Duodenal mucosa (tissue), 2 donors: ENCODE measurements around the gene KIF26B.

ENCODE experiments used
- H3K27ac ChIP-seq: one replicate; pipeline ENCODE4 v1.7.0; 2013; ENCODE audit warnings: low read depth, low read length
- H3K27me3 ChIP-seq, 2 donors: one replicate each; pipeline ENCODE4 v1.7.0; 2013; ENCODE audit warnings: low read length in 2 of 2, control low read depth in 1 of 2; ENCODE audit not compliant: insufficient read depth in 2 of 2, control insufficient read depth in 1 of 2
- H3K36me3 ChIP-seq, 2 donors: one replicate each; pipeline ENCODE4 v1.7.0; 2013; ENCODE audit warnings: low read length in 2 of 2, control low read depth in 1 of 2; ENCODE audit not compliant: insufficient read depth in 2 of 2, control insufficient read depth in 1 of 2
- H3K4me1 ChIP-seq, 2 donors: one replicate each; pipeline ENCODE4 v1.7.0; 2013; ENCODE audit warnings: low read length in 2 of 2, control low read depth in 1 of 2; ENCODE audit not compliant: insufficient read depth in 2 of 2, control insufficient read depth in 1 of 2
- H3K4me3 ChIP-seq, 2 donors: one replicate each; pipeline ENCODE4 v1.7.0; 2013; ENCODE audit warnings: low read length in 2 of 2, low read depth in 1 of 2
- H3K9ac ChIP-seq, 2 donors: one replicate each; pipeline ENCODE4 v1.7.0; 2013; ENCODE audit warnings: low read length in 2 of 2, low read depth in 1 of 2
- H3K9me3 ChIP-seq, 2 donors: one replicate each; pipeline ENCODE4 v1.7.0; 2013; ENCODE audit warnings: low read length in 2 of 2, control low read depth in 1 of 2; ENCODE audit not compliant: control insufficient read depth in 1 of 2

Gene KIF26B

GRCh38 chr1:245500546-245500945, 345.8 kb downstream of the KIF26B start:
- Histone ChIP-seq H3K4me1 (no peaks in the 10 kb centered on the region), H3K4me3 (no peak overlapping the region), H3K9ac (no peak overlapping the region), H3K27ac (no peak overlapping the region), H3K36me3 (no peaks in the 10 kb centered on the region), H3K9me3 (no peaks in the 10 kb centered on the region), H3K27me3 (no peaks in the 10 kb centered on the region)

DNA sequence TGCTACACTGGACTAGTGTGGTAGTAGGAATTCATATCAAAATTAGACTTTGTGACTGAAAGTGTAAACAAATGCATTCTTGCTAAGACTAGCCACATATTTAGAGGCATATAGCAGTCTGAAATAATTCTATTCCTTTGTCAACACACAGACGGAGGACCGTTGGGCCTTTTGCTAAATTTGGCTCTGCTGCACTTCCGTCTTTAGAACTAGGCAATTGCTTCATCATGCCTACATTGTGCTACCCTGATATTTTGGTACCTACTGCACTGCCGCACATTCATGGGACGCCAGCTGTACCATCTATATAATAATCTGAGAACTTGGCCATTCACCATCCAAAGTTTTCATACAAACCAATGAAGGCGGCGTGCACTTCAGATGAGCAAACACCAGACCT, 346.8 kb downstream of the KIF26B start:
- H3K36me3 ChIP-seq = no peaks in the 10 kb centered on the region
- H3K27me3 ChIP-seq = no peaks in the 10 kb centered on the region
- H3K4me1 ChIP-seq = no peaks in the 10 kb centered on the region
- H3K9ac ChIP-seq = no peak overlapping the region
- H3K9me3 ChIP-seq = no peaks in the 10 kb centered on the region
- no peak overlapping the region for H3K27ac ChIP-seq
- no peak overlapping the region for H3K4me3 ChIP-seq

DNA sequence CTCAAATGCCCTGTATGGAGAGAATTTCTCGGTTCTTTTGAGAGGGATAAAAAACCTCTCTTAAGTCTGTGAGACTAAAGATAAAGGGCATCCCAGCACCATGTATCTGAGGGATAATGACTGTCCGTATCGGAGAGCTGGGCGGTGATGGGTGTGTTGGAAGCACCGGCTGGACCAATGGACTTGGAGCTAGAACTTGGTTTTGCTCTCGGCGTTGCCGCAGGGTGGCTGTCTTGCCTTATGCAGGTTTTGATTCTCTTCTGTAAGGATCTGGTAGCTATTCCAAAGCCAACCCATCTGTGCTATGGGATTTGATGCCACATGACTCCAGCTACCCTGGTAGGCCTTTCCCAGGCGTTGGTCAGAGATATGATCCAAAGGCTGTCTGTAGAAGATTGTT, 348.8 kb downstream of the KIF26B start:
- H3K27me3 ChIP-seq = no peaks in the 10 kb centered on the region
- H3K9me3 ChIP-seq = no peaks in the 10 kb centered on the region
- no peaks in the 10 kb centered on the region for H3K4me1 ChIP-seq
- no peak overlapping the region for H3K4me3 ChIP-seq
- no peaks in the 10 kb centered on the region for H3K36me3 ChIP-seq
- no peak overlapping the region for H3K27ac ChIP-seq
- H3K9ac ChIP-seq = no peak overlapping the region

- no peak overlapping the region for H3K9ac ChIP-seq
- no peaks in the 10 kb centered on the region for H3K9me3 ChIP-seq
- no peaks in the 10 kb centered on the region for H3K27me3 ChIP-seq
- no peaks in the 10 kb centered on the region for H3K36me3 ChIP-seq
- H3K27ac ChIP-seq = no peak overlapping the region
- H3K4me3 ChIP-seq = no peak overlapping the region
- H3K4me1 ChIP-seq = no peaks in the 10 kb centered on the region
Observed at GRCh38 chr1:245510144-245510543, 355.4 kb downstream of the KIF26B start.

DNA sequence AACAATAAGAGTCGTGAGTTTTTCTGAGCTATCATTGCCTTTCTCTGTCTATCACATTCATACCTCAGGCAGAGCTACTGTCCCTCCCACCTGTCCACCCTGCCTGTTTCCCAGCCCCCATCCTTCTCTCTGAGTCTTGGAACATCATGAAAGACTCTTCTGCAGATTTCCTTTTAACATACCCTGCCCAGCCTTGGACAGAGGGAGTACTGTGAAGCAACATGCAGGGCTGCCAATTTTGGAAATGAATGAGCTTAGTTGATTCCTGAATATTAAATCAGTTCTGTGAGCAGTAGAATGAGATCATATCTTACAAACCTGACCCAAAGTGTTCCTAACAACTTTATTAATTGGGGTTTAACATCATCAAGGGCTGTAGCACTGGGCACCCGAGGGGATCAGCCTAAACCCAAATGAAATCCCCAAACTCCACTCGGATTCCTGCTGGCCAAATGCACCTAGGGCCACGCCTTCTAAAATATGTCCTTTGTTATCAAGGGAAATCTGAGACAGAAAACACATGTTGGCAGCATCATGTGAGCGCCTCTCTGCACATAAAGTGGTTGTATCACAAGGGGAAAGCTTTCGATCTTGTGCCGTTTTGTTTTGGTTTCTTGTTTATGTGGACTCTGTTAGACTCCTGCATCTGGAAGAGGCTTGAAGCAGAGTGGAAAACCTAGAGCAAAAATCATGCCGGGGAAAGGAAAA, 357.6 kb downstream of the KIF26B start:
- no peak overlapping the region for H3K4me3 ChIP-seq

DNA sequence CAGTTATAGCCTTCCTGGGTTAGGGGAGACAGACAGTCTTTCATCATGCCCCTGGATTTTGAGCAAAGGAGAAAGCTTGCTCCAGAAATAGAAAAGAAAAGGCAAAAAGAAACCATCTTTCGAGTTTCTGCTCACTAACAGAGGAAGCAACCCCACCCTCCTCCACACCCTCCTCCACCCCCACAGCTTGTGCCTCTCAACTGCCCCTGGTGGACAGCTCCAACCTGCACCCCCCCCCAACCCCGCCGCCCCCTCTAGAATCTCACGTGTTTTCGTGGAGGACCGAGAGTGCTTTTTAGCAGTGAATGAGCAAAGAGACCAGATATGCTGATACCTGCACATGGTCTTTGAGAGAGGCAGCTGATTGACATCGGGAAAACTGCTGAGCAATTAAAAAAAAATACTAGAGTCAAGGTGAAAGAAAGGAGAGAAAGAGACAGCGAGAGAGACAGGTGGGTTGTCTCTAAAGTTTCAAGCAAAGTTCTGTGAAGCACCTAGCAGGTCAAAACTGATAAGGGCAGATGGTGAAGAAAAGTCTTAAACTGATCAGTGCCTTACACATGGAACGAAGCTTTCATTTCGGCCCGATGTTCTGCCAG, 358.3 kb downstream of the KIF26B start:
- no peak overlapping the region for H3K9ac ChIP-seq
- H3K4me1 ChIP-seq = no peaks in the 10 kb centered on the region
- H3K27me3 ChIP-seq = no peaks in the 10 kb centered on the region
- no peaks in the 10 kb centered on the region for H3K36me3 ChIP-seq
- H3K27ac ChIP-seq = no peak overlapping the region
- no peak overlapping the region for H3K4me3 ChIP-seq
- no peaks in the 10 kb centered on the region for H3K9me3 ChIP-seq

More for the DNA sequence above, 357.6 kb downstream of the KIF26B start:
- Histone ChIP-seq H3K9me3 (no peaks in the 10 kb centered on the region), H3K4me1 (no peaks in the 10 kb centered on the region), H3K36me3 (no peaks in the 10 kb centered on the region), H3K27ac (no peak overlapping the region), H3K27me3 (no peaks in the 10 kb centered on the region), H3K9ac (no peak overlapping the region)

GRCh38 chr1:245516284-245516759, 361.5 kb downstream of the KIF26B start:
- no peaks in the 10 kb centered on the region for H3K27me3 ChIP-seq
- H3K36me3 ChIP-seq = no peaks in the 10 kb centered on the region

GRCh38 chr1:245520611-245521010, 365.8 kb downstream of the KIF26B start:
- H3K9ac ChIP-seq = no peak overlapping the region
- H3K27me3 ChIP-seq = no peaks in the 10 kb centered on the region
- no peak overlapping the region for H3K4me3 ChIP-seq
- H3K36me3 ChIP-seq = no peaks in the 10 kb centered on the region
- no peaks in the 10 kb centered on the region for H3K9me3 ChIP-seq
- H3K4me1 ChIP-seq = no peaks in the 10 kb centered on the region
- no peak overlapping the region for H3K27ac ChIP-seq

More at GRCh38 chr1:245516284-245516759, 361.5 kb downstream of the KIF26B start:
- no peaks in the 10 kb centered on the region for H3K9me3 ChIP-seq
- no peak overlapping the region for H3K27ac ChIP-seq
- no peak overlapping the region for H3K4me3 ChIP-seq
- no peaks in the 10 kb centered on the region for H3K4me1 ChIP-seq
- H3K9ac ChIP-seq = no peak overlapping the region

DNA sequence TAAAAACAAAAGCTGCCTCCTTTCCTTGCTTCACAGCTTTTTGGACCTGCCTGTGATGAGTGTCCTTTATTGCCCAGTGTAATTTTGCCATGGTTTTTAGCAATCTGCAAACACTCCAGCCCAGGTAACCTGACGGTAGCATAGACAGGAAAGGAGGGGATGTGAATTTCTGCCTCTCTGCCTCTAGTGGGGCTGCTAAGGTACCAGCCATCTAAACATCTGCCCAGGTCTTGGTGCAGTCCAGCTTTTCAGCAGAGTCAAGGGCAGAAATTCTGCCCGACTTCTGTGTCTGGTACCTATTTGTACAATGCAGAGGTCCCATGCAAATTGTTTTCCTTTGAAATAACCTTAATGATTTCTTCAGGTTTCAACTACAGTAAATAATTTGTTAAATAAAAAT, 371.4 kb downstream of the KIF26B start:
- no peak overlapping the region for H3K27ac ChIP-seq
- H3K9ac ChIP-seq = no peak overlapping the region
- no peaks in the 10 kb centered on the region for H3K4me1 ChIP-seq
- H3K27me3 ChIP-seq = no peaks in the 10 kb centered on the region
- H3K36me3 ChIP-seq = no peaks in the 10 kb centered on the region
- H3K9me3 ChIP-seq = no peaks in the 10 kb centered on the region
- no peak overlapping the region for H3K4me3 ChIP-seq

DNA sequence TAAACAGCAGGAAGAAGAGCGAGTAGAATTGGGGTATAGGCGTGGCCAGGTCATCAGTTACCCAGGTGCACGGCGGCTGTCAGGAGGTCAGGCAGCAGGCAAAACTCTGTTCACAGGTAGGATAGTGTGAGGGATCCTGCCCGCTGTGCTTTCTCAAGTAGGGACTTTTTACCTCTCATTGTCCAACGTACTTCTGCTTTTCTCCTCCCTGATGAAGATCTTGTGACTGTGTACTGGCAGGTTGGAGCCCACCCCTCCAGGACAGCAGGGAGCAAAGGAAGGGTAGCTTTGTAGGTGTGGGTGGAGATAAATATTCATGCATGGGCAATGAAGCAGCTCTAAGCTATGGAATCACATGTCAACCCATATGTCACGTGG, 373.5 kb downstream of the KIF26B start:
- Histone ChIP-seq H3K27me3 (no peaks in the 10 kb centered on the region), H3K4me1 (no peaks in the 10 kb centered on the region), H3K36me3 (no peaks in the 10 kb centered on the region), H3K9ac (no peak overlapping the region), H3K27ac (no peak overlapping the region), H3K9me3 (no peaks in the 10 kb centered on the region), H3K4me3 (no peak overlapping the region)
